NCI-H2227 (cell line): Measurements from ENCODE around the gene EVI2B.
"Not testable (repeated sequence)": the region's sequence is repeated elsewhere in the genome, so short reads cannot be mapped to it uniquely, and the experiment has no call there.

Experiments
- DNase-seq: peaks from one replicate; lab custom pipeline; 2025; ENCODE audit not compliant: unreplicated experiment; lab: John Stamatoyannopoulos, UW

The EVI2B gene

DNA sequence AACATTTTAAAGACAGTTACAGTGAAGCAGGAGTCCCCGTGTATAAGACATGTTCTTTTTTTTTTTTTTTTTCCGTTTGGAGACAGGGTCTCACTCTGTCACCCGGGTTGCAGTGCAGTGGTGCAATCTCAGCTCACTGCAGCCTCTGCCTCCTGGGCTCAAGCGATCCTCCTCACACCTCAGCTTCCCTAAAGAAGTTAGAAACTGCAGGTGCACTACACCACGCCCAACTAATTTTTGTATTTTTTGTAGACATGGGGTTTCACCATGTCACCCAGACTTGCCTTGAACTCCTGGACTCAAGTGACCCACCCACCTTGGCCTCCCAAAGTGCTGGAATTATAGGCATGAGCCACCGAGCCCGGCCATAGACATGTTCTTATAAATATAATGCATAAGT, 3.0 kb downstream of the EVI2B start:
- DNase-seq, result no peak

DNA sequence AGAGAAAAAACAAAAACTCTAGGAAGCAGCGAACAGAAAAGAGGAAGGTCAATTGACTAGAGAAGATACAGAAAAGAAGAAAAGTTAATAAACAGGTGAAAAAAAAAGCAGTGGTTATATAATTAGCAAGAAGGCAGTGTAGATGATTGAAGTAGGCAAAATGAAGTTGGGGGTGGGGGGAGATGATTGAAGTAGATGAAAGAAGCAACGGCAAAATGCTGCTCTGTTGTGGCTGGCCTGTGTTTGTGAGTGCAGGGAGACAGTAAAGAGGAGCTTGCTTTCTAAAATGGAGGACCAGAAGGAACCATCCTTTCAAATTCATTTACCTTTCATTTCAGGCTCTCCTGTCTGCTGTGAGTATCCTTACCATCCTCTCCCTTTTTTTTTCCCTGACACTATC, 3.6 kb downstream of the EVI2B start:
- no peak for DNase-seq

DNA sequence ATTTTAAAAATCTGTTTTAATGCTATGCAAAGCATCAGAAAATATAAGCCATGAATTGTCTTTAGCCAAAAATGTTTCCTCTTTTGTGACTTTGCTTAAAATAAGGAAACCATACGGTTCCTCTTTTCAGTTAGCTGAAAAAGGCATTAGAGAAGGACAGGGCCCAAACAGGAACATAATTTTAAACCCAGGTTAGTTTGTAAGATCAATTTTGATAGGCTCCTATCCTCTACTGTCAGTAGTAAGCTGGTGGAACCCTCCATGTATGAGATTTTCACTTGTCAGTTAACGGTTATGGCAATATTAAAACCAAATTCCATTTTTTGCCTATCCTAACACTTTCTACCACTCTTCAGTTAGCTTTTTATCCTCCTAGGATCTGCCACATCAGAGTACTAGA, 4.3 kb downstream of the EVI2B start:
- no peak for DNase-seq

DNA sequence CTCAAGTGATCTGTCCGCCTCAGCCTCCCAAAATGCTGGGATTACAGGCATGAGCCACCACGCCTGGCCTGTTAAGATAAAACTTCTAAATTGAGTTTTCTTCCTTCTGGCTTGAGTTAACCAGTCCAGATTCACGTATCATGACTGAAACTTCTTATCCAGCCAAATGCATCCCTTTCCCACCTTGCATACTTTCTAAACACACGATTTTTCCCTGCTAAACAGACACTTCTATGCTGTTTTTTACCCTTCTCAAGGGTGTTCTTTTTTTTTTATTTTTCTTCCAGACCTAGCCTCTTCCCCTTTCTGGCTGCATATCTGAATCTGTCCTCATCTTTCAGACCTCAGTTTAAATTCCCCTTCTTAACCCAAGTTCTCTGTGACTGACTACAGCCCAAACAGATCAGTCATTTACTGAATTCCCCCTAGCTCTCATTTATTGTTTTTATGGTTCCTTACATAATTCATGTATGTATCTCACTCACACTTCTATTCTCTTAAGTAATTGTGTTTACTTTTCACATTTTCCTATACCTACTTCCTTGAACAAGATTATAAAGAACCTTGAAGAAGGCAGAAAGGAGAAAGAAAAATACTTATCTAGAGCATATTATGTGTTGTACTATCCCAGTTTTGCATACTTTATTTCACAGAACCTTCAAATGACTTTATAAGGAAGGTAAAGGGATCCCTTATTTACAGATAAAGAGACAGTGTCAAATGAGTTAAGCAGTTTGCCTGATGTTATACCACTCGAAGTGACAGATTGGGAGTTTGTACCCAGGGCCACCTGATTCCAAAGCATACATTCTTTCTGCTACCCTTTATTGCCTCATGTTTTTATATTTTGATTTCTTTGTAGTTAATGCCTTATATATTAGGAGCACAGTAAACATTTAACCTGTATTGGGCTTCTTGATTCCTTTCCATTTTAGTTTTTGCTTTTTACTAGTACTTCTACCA, 5.2 kb downstream of the EVI2B start:
- DNase-seq, result no peak

DNA sequence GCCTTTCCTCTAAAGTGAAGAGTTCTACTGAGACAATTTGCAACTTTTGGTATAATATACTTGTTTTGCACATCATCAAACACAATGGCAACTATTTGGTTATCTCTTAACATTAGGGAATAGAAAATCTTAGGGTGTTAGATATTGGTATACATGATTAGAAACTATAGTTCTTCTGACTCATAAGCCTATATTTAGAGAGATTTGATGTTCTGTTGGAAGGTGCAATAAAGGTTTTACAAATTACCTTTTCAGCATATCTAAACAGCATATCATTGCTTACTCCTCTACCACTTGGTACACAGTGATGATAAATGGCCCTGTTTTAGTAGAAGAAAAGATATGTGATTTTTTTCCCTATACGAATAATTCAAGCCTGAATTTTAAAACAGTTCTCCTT, 6.2 kb downstream of the EVI2B start:
- no peak for DNase-seq

DNA sequence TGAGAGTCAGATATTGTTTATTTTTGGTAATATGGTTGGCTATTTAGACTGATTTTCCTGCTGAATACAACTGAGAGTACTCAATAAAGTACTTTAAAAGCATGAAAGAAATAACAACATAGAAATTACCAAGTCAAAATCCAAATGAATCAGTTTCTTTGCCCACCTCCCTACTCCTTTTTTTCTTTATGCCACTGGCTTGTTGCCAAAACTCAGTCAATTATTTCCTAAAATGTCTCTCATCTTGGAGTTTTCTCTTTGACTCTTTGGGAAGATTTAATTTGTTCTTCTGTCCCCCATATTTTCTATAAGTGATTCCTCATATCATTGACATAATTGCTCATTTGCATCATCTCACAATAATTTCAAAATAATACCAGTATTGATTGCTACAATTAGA, 14.2 kb downstream of the EVI2B start:
- no peak for DNase-seq

DNA sequence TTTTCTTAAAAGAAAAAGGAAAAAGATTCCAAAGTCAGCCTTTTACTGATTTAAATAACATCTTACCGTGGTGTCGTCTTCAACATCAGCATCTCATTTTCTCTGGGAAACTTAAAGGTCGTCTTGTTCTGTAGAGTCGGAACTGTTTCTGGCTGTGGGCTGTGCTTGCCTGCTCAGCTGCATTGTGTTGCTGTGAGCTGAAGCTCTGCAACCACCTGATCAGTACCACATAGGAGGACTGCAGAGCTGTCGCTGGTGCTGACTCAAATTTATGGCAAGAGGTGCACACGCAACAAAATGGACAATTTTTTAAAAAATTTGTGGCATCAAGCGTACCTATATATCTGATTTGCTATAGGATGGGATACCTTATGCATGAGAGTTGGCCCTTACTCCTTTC, 16.8 kb downstream of the EVI2B start, which contains the start of gene OMG:
Gene OMG (minus strand): TSS at position 150 of the 400 bp plus-strand sequence. CDS start 908 bp downstream, outside the sequence.
- DNase-seq, result no peak

DNA sequence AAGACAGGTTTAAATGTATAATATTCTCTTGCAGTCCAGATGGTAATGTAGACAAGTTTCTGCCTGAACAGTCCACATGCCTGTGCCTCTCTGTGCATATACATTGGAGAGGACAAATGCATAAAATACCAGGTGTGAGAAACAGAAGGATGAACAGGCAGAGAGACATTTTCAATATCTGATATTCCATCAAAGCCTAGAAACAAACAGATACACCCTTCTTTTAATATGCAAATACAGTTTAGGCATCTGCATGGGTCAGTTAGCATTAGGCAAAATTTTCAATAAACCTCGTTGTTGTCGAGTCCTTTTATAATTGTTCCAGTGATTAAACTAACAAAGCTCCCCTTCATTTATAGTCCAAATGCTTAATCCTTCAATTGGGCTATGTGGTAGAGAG, 17.7 kb downstream of the EVI2B start:
- no peak for DNase-seq

DNA sequence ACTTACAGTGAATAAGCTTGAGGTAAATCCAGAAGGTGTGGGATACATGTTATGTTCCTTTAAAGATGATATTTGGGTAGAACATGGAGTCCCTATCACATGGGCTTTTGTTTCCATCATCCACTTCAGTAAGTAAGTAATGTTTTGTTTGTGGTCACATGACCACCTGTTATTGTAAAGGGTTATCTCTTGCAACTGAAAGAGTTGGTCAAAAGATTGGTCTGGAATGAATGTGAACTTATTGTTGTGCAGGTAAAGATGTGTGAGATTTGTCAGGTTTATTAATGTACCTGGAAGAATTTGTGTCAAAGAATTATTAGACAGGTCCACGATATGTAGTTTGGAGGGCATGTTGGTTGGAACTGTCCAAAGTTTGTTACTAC, 18.4 kb downstream of the EVI2B start:
- DNase-seq, result no peak

DNA sequence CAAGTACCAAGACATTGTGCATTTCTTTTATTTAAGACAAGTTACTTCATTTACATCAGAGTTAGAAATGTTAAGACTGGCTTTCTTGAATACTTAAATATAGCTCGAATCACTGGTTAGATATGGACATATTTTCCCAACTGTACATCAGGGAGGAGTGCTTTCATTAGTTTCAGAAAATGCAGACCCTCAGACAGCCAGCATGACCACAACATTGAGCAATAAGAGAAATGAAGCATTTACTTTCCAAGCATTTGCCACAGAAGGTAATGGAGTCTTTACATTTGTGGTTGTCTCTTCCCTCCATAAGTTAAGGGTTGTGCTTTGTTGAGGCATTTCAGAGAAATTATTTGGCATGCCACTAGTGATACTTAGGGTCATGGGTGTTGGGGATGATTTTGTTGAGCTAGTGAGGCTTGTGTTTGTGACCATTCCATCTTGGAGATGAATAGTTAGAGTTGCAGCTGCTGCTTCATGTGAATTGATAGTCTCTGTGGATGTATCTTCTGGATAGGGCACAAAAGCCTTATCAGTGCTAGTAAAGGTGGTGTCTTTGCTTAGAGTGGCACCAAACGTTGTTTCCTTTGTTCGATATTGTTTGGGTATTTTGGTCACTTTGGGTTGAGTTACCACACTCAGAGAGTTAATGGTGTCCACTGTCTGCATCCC, 18.9 kb downstream of the EVI2B start:
- no peak for DNase-seq

DNA sequence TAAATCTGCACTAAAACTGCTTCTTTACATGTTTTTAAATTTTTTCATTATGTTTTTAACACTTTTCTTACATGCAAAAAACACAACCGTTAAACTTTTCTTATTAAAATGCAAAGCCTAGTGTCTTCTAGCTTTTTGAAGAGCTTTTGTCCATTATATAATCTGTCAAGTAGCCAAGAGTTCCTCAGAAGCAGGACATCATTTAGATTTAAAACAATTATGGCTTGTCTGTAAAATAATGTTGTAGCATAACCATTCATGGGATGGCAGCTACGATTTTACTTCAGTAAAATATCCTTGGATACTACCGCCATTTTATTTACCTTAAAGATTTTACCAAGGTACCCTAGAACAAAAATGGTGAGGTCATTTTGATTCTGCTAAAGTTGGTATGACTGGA, 19.6 kb downstream of the EVI2B start:
- no peak for DNase-seq

DNA sequence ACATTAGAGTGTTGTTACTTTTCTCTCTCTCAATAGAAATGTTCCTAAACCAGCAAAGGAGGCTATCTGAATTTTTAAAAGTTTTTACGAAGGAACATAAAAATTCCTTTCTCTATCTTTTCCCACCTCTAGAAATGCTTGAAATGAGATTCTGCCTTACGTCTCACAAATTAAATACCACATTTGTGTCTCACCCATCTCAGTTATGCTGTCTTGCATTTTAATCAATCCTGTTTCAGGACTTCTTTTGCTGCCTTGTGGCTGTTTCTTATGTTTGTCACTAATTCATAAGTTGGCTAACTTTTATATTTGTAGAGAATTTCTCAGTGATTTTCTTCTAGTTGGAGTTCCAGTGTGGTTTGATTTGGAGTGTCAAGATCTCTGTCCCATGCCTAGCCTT, 20.3 kb downstream of the EVI2B start:
- no peak for DNase-seq

DNA sequence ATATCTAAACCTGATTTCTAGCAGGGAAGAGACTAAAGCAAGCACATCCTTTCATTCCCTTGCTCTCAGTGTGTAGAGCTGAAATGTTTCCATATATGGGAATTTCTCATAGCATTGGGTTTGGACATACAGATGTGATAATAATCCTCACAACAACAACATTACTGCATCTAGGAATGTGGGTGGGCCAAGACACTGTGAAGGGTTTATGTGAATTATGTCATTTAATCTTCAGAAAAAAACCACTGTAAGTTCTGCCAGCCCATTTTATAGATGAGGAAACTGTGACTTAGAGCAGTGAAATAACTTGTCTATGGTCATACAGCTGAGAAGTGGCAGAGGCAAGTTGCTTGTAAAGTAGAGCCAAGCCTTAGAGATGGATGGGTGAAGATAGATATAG, 22.0 kb downstream of the EVI2B start:
- DNase-seq, result no peak

DNA sequence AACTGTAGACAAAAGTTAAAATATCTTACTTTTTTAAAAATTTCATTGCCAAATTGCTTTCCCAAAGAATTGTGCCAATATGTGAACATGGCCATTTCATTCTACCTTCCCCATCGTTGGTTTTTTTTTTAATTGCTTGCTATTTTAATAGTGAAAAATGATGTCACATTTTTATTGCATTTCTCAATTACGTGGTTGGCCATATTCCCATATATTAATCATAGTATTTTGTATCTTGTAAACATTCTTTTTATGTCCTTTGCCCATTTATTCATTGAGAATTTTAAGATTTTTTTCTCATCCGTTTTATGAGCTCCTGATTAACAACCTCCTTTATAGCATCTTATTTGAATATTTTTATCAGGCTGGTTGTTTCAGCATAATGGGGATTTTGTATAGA, 24.1 kb downstream of the EVI2B start:
- no peak for DNase-seq

DNA sequence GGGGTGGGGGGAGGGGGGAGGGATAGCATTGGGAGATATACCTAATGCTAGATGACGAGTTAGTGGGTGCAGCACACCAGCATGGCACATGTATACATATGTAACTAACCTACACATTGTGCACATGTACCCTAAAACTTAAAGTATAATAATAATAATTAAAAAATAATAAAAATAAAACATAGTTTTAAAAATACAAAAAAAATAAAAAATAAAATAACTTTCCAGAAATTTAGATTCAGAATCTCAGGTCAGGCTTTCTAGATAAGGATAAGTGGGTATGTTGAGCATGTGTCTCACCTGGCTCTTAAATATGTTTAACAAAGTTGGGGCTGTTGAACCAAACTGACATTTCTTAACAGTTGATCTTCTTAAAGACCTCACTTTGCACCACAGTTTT, 25.9 kb downstream of the EVI2B start:
- not testable (repeated sequence) for DNase-seq

DNA sequence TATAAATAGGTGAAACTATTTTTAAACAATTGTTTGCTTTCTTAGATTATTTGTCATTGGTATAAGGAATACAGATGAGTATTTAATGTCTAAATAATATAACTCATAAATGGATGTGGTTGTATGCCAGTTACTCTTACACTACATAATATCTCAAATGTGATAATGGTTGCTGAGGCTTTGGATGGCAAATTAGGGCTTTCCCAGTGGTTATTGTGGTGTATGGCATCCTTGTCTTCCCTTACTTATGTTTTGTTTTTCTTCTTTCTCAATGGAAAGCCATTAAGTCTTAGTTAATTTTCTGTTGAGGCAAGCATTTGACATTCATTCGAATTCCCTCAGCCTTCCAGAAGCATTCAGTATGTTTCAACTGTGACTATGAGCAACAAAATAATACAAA, 27.3 kb downstream of the EVI2B start:
- DNase-seq, result no peak

DNA sequence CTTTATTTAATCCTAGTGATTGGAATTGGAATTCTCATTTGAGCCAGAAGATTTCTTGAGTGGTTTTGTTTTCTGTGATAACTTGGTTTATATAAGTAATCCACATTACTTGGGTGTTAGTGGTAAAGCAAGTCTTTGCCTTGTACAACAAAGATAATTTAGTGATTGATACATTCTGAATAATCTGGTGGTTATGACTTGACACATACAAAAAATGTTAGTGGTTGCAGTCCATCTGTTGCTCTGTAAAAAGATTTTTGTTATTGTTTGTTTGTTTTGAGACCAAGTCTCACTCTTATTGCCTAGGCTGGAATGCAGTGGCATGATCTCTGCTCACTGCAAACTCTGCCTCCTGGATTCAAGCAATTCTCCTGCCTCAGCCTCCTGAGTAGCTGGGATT, 30.0 kb downstream of the EVI2B start:
- no peak for DNase-seq

DNA sequence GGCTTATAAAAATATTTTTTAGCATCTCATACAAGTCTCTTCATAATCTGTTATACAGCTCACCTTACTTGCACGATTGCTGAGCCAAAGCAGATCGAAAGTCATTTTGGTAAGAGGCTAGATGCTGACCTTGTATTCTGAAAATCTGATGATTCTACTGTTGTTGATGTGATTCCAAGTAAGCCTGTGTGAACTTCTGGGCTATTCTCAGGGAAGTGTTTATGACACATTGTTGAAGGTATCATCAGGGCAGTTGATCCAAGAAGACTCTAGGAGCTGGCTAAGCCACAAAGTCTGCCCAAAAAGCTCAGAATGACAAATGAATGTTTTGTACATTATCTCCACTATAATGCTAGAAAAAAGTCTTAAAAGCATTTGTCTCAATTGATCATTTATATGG, 32.8 kb downstream of the EVI2B start:
- no peak for DNase-seq

DNA sequence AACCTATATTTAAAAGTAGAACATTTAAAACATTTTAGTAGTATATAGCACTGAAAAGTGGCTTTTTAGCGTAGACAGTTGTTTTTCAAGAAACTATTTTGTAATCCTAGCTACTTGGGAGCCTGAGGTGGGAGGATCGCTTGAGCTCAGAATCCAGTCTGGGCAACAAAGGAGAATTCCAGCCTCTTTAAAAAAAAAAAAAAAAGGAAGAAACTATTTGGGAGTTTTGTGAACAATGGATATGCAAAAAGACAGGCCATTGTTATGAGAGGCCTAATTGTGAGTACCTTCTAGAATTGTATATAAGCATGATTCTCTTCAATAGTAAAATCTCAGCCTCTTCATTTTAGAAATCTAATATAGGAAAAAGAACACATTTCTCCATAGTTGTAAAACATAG, 34.5 kb downstream of the EVI2B start:
- DNase-seq, result no peak

DNA sequence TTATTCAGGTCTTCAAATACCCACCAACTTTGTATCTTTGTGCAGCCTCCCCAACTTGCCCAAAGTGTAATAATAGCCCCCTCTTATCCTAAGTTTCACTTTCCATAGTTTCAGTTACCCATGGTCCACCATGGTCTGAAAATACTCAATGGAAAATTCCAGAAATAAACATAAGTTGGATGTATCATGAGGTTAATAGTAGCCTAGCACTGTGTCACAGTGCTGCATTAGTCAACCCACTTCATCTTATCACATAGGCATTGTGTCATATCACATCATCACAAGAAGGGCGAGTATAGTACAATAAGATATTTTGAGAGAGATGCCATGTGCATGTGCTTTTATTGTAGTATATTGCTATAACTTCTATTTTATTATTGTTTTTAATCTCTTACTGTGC, 38.7 kb downstream of the EVI2B start:
- DNase-seq, result no peak

DNA sequence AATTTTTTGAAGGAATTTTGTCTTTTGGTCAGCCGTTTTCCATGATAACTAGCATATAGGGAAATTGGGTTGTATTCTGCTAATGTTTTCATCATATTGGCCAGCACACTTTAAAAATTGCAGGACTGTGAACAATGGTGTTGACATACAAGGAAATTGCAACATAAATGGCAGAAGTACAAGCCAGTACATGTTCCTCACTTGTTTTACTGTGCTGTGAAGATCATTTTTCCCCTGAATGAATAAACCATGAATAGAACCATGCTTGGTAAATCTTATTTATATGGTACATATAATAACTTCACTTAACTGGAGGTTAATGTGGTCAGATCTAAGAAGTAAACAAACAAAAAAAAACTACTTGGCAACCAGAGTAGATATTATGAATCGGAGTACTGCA, 39.6 kb downstream of the EVI2B start:
- DNase-seq, result no peak

DNA sequence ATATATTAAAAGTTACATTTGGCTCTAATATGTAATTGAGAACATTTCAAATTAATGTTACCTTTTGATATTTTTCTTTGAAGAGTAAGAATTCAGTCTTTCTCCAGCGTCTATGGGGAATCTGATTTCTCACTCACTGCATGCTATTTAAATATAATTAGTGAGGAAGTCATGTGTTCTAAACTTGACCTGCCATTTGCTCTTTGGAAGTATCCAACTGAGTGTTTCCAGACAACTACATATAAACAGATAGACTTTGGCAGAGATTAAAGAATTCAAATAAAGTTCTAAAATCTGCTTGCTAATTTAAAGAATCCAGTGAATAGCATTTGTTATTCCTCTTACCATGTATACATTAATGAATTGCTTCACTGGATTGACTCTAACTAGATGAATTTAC, 40.3 kb downstream of the EVI2B start:
- DNase-seq, result no peak
